ENCODE data around the gene NRARP.

Gene NRARP

DNA sequence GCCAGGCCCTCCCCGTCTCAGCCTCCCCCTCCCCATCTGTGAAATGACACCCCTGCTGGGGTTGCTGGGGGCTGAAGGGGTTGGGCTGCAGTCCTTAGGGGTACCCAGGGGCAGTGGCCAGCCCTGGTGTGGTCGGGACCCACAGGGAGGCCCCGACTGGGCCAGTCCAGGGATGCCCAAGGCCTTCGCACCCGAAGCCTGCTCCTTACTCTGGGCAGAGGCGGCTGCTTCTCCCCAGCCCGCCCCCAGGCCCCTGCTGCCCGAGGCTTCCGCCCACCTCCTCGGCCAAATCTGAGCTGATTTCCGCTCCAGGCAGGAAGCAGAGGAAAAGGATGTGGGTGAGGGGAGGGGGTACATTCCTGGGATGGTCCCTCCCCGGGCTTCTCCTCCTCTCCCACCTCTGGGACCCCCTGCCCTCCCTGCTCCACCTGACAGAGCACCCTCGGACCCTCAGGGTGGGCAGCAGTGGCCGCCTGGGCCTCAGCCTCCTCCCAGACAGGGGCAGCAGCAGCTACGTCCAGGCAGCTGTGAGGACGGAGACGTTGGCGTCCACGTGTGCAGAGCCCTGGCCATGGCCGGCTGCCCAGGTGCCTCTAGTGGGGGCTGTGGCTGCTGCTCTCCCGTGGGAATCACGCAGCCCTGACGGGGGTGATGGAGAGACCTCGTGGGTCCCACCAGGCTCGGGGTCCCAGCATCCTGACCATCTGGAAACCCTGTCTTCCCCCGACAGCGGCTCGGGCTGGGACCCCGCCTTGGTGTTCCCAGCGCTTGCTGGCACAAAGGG is 4.2 kb upstream of the NRARP start (continued):
- TF ChIP-seq, protein P1, sequence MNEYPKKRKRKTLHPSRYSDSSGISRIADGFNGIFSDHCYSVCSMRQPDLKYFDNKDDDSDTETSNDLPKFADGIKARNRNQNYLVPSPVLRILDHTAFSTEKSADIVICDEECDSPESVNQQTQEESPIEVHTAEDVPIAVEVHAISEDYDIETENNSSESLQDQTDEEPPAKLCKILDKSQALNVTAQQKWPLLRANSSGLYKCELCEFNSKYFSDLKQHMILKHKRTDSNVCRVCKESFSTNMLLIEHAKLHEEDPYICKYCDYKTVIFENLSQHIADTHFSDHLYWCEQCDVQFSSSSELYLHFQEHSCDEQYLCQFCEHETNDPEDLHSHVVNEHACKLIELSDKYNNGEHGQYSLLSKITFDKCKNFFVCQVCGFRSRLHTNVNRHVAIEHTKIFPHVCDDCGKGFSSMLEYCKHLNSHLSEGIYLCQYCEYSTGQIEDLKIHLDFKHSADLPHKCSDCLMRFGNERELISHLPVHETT (tag by site-specific recombination; IDR thresholded peaks at IDR 0.05), result no peak
- TF ChIP-seq GLIS2 (tag by site-specific recombination; IDR thresholded peaks at IDR 0.05) (peak; percentile 66; the same call in 1 of the 2 replicates), ZNF521 (tag by site-specific recombination; IDR thresholded peaks at IDR 0.05) (no peak)

DNA sequence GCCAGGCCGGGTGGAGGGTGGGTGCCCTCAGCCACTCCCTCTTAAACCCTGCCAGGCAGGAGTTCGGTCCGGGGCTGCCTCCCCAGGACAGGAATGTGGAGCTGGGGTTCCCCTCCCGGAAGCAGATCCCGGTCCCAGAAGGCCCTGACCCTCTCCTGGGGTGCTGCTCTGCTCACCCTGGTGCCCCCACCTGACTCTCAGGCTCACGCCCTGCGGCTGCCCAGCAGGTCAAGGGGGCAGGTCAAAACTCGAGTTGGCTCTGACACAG is 3.7 kb upstream of the NRARP start:
- H3K4me3 ChIP-seq (ENCODE audit: low read depth, low read length), result no peak overlapping the region
- no peak overlapping the region for H3K27ac ChIP-seq (ENCODE audit: extremely low read depth, low read depth, low read length)
- H3K9me3 ChIP-seq (ENCODE audit: control insufficient read depth, insufficient read depth, low read depth, low read length), result no peaks in the 10 kb centered on the region
- H3K4me1 ChIP-seq (ENCODE audit: control insufficient read depth, insufficient read depth, low read length), result peaks cover 4% of the 10 kb centered on the region; the same call in 1 of the 2 replicates
- no peaks in the 10 kb centered on the region for H3K36me3 ChIP-seq (ENCODE audit: control insufficient read depth in 2 of 2, insufficient read depth in 1 of 2, low read length in 2 of 2)
- CTCF ChIA-PET, result no interaction called here
- POLR2A ChIA-PET, result no interaction called here
- TF ChIP-seq, protein P2, sequence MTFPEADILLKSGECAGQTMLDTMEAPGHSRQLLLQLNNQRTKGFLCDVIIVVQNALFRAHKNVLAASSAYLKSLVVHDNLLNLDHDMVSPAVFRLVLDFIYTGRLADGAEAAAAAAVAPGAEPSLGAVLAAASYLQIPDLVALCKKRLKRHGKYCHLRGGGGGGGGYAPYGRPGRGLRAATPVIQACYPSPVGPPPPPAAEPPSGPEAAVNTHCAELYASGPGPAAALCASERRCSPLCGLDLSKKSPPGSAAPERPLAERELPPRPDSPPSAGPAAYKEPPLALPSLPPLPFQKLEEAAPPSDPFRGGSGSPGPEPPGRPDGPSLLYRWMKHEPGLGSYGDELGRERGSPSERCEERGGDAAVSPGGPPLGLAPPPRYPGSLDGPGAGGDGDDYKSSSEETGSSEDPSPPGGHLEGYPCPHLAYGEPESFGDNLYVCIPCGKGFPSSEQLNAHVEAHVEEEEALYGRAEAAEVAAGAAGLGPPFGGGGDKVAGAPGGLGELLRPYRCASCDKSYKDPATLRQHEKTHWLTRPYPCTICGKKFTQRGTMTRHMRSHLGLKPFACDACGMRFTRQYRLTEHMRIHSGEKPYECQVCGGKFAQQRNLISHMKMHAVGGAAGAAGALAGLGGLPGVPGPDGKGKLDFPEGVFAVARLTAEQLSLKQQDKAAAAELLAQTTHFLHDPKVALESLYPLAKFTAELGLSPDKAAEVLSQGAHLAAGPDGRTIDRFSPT (tag by site-specific recombination; IDR thresholded peaks at IDR 0.05), result 0 out of 2 replicates have a peak, but pooled peaks have one; percentile 6
- no peak for TF ChIP-seq ZBTB20 (tag by site-specific recombination; IDR thresholded peaks at IDR 0.05)
- TF ChIP-seq ZFHX2 (tag by site-specific recombination; conservative IDR thresholded peaks at IDR 0.05), result no peak
- TF ChIP-seq KLF1 (tag by site-specific recombination; IDR thresholded peaks at IDR 0.05), result peak; percentile 37; the same call in 1 of the 2 replicates

DNA sequence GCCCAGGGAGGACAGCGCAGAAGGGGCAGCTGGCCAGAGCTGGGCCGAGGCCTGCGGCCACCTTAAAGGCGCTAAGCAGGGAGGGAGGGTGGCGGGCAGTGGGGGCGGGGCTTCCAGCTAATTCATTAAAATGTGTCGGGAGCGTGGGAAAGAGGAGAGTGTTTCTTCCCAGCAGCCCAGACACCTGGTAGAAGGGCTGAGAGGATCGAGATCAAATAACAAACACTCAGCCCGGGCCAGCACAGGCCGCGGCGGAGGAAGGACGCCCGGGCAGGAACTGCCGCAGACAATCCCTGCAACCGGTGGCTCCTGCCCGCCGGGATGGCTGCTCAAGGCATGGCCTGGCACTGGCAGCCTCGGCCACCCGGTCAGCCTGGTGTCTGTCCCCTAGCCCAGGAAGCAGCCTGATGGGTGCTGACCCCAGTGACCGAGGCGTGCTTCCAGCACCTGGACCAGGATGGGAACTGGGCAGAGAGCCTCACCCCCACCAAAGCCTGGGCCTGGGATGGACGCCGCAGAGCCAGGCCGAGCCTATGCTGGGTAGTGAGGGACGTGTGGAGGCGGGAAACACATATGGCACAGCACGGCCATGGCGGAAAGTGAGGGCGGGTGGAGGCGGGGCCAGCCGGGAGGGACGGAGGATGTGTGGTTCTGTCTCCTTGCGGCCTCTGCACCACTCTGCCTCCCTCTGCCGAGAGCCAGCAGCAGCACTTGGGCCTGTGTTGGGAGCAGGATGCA is 3.2 kb upstream of the NRARP start:
- Histone ChIP-seq H3K9me3 (ENCODE audit: control insufficient read depth, insufficient read depth, low read depth, low read length) (no peaks in the 10 kb centered on the region), H3K36me3 (ENCODE audit: control insufficient read depth in 2 of 2, insufficient read depth in 1 of 2, low read length in 2 of 2) (no peaks in the 10 kb centered on the region), H3K4me1 (ENCODE audit: control insufficient read depth, insufficient read depth, low read length) (peaks cover 5% of the 10 kb centered on the region), H3K27ac (ENCODE audit: extremely low read depth, low read depth, low read length) (no peak overlapping the region), H3K4me3 (ENCODE audit: low read depth, low read length) (no peak overlapping the region)
- ChIA-PET CTCF (interaction anchor here (0.7 to 1.1 kb wide), 3 partner anchors 33 to 117 kb away, joined by 3 to 4 read pairs (median 3); partner anchors contain the start of genes EXD3 and NOXA1), POLR2A (interaction anchor here (1.1 kb wide), 1 partner anchor 11 kb away, joined by 3 read pairs; no protein-coding TSS in a partner anchor)
- TF ChIP-seq KLF8 (tag by site-specific recombination; IDR thresholded peaks at IDR 0.05) (peak; percentile 22; the same call in 1 of the 2 replicates), ZNF211 (tag by site-specific recombination; IDR thresholded peaks at IDR 0.05; ENCODE audit: low read depth) (no peak), EGR2 (tag by site-specific recombination; IDR thresholded peaks at IDR 0.05; ENCODE audit: low read depth) (peak; percentile 81), IKZF3 (tag by site-specific recombination; IDR thresholded peaks at IDR 0.05) (no peak), ZBTB7A (tag by site-specific recombination; IDR thresholded peaks at IDR 0.05; ENCODE audit: low read depth) (0 out of 2 replicates have a peak, but pooled peaks have one; percentile 18), ZBTB20 (tag by site-specific recombination; IDR thresholded peaks at IDR 0.05) (peak; percentile 84), ZNF350 (tag by site-specific recombination; IDR thresholded peaks at IDR 0.05) (no peak), GLIS2 (tag by site-specific recombination; IDR thresholded peaks at IDR 0.05) (no peak), ZBTB8A (tag by site-specific recombination; IDR thresholded peaks at IDR 0.05) (0 out of 2 replicates have a peak, but pooled peaks have one; percentile 6), SP3 (tag by site-specific recombination; IDR thresholded peaks at IDR 0.05) (no peak), ZNF792 (tag by site-specific recombination; IDR thresholded peaks at IDR 0.05) (no peak), ZNF221 (tag by site-specific recombination; IDR thresholded peaks at IDR 0.05; ENCODE audit: borderline replicate concordance) (no peak), ZSCAN30 (tag by site-specific recombination; IDR thresholded peaks at IDR 0.05) (no peak), ZFHX2 (tag by site-specific recombination; conservative IDR thresholded peaks at IDR 0.05) (peak; percentile 88), OVOL3 (tag by site-specific recombination; IDR thresholded peaks at IDR 0.05) (no peak), ZNF223 (tag by site-specific recombination; IDR thresholded peaks at IDR 0.05) (no peak), ZNF600 (tag by site-specific recombination; IDR thresholded peaks at IDR 0.05) (peak; percentile 55; the same call in 1 of the 2 replicates), BCL11B (tag by site-specific recombination; IDR thresholded peaks at IDR 0.05; ENCODE audit: low read depth) (peak; percentile 39; the same call in 1 of the 2 replicates), ZNF555 (tag by site-specific recombination; conservative IDR thresholded peaks at IDR 0.05) (no peak), SP2 (tag by site-specific recombination; IDR thresholded peaks at IDR 0.05) (peak; percentile 42)
- TF ChIP-seq, protein P2 (tag by site-specific recombination; IDR thresholded peaks at IDR 0.05), result 0 out of 2 replicates have a peak, but pooled peaks have one; percentile 1
